ENCODE measurements around the gene TRIM44.

DNA sequence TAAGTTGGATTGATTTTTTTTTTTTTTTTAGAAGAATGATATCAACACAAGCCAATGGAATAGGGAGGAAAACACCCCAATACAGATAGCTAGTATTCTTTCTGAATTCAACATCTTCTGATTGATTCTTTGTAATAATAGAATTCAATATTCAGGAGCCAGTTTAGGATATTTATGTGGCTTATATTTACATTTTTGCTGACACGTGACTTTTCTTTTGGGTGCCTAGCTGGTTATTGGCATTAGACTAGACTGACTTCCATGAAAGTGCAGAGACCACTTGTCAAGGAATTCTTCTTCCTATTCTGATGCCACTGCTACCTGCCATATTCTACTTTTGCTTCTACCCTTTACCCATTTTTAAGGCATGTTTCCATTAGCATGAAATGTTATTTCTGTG is 16.4 kb downstream of the TRIM44 start:
- TF ChIP-seq, protein P1, sequence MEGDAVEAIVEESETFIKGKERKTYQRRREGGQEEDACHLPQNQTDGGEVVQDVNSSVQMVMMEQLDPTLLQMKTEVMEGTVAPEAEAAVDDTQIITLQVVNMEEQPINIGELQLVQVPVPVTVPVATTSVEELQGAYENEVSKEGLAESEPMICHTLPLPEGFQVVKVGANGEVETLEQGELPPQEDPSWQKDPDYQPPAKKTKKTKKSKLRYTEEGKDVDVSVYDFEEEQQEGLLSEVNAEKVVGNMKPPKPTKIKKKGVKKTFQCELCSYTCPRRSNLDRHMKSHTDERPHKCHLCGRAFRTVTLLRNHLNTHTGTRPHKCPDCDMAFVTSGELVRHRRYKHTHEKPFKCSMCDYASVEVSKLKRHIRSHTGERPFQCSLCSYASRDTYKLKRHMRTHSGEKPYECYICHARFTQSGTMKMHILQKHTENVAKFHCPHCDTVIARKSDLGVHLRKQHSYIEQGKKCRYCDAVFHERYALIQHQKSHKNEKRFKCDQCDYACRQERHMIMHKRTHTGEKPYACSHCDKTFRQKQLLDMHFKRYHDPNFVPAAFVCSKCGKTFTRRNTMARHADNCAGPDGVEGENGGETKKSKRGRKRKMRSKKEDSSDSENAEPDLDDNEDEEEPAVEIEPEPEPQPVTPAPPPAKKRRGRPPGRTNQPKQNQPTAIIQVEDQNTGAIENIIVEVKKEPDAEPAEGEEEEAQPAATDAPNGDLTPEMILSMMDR (IDR thresholded peaks at IDR 0.05): no peak
- no peak for TF ChIP-seq POLR2A (IDR thresholded peaks at IDR 0.05)
